Activated T-cell treated with anti-CD3 and anti-CD28 coated beads for 1 hour (primary cell): ENCODE measurements around the gene SPINK1.
"Not testable (repeated sequence)": the region's sequence is repeated elsewhere in the genome, so short reads cannot be mapped to it uniquely, and the experiment has no call there.

Experiments used
- DNase-seq: peaks from one replicate; pipeline ENCODE4 v3.0.0-alpha.2; 2020; ENCODE audit warnings: low read depth

SPINK1 gene, protein sequence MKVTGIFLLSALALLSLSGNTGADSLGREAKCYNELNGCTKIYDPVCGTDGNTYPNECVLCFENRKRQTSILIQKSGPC

DNA sequence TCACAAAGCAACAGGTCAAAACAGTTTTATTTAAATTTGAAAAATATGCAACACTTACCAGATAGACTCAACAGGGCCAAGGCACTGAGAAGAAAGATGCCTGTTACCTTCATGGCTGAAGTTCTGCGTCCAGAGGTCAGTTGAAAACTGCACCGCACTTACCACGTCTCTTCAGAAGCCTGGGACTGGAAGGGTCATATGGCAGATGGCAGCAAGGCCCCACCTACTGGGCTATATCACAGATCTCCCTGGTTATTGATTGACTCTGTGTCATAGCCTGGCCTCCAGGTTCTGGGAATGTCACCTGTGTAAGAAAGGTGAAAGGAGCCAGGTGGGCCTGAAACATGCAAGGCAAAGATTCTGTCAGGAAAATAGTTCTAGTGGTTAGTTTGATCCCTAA, at the start of gene SPINK1:
Gene SPINK1, minus strand, starts transcription at position 207 of the 400 bp plus-strand sequence. Its CDS starts 94 bp downstream, at position 113.
- DNase-seq = no peak

DNA sequence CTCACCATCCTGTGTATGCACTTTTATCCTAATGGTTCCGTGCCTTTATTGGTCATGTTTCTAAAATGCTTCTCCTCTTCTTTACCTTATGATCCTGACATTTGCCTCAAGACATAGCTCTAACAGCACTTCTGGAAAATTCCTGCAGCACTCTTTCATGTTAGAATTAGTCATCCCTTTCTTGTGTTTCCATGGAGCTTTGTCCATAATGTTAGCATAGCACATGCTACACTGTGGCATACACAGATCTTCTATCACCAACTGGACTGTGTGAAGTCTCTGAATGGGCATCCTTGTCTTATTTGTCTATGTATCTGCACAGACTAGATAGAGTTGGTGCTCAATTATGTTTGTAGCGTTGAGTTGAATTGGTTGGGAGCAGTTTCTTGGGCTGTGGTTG, 49.0 kb upstream of the SPINK1 start:
- no peak for DNase-seq

DNA sequence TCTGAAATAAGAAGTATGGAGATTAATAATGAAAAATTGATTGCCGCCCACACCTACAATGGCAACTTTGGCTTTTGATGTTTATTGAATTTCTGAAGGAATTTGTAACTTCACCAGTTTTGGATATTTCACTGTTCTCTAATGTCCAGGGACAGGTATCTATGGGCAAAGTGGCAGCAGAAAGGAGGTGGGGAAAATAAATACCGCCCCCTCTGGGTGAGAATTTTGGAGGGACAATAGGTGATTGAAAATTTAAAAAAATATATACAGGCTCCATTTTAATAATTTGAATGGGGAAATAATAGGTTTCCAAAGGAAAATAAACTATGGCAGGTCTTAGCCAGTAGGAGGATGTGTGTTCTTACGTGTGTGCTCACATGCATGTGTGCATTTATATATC, 48.3 kb upstream of the SPINK1 start:
- no peak for DNase-seq

DNA sequence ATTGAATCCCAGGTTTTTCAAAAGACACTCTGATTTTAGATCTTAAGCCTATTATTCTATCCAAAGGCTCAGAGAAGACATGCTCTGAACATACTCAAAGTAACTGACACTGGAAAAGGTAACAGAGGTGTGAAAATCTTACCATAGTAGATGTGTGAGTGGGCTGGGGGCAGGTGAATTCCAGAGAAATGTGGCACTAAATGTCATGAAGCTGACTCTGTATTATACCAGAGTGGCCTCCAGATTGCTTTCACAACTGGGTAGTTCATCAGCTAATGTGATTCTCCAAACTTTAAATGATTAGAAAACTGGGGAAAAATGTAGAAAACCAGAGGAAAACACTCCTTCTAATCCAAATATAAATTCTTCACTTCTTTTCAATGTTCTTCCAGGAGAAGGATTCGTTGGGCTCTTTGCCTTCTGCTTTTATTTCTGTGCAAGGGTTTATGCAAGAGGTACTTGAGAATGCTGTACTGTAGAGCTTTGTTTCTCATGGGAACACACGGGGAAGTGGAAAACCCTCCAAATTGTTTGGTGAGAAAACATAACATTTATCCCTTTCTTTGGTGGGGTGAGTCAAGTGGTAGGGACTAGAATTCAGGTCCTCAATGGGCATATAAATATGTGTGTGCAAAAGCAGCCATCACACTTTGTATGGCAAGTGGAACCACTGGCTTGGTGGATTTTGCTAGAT, 46.7 kb upstream of the SPINK1 start, which contains the start of gene SCGB3A2:
Gene SCGB3A2, plus strand, starts transcription at position 646 of the 694 bp plus-strand sequence. CDS start 93 bp downstream, outside the sequence.
- no peak for DNase-seq

DNA sequence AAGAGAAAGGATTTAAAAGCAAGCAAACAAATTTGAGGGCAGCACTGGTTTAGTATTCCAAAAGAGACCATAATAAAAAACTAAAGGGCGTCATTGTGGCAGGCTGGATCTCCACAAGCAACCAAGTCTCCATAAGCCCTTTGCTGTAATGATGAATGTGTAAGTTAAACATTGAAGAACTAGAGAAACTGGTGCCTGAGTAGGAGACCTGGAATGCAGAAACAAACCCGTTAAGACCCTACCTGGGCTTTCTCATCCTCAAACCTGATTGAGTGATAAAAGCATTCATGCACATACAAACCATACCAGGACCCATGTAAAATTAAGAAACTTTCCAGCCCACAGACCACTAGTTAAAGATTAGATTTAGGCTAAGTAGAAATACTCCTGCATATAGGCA, 45.2 kb upstream of the SPINK1 start:
- DNase-seq = no peak

DNA sequence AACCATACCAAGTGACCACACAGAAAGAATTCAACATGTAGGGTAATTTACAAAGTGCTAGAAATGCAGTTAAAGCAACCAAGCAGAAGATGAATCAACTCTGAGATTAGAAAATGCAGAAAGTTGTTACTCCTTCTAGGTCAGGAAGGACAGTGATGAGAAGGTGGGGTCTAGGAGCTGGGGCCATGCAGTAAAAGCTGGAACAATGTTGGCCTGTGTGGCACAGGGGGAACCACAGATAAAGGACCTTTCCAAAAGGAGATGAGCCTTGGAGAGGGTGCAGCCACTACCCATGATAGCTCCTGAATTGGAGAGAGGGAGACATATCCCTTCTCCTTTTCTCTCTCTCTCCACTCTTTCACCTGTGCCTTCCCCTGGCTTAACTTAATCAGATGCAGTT, 44.7 kb upstream of the SPINK1 start:
- DNase-seq = no peak

DNA sequence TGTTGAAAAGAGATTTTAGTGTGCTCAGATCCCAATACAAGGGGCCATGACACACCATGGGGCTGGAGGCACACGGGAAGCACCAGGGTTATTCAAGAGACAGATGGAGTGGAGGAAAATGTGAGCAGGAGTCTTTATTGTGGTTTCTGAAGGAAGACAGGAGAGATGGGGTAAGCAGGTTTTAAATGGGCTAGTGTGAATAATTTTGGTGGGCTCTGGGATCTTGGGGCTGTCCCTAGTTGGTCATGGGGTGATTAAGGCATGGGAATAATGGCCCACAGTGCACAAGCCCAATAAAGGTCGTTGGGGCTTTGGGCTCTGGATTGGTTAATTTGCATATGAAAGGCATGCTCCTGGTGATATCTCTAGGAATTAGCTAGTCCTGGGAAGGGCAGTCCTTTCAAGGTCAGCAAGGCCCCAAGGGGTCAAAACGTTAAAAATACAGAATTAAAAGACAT, 43.5 kb upstream of the SPINK1 start:
- no peak for DNase-seq

DNA sequence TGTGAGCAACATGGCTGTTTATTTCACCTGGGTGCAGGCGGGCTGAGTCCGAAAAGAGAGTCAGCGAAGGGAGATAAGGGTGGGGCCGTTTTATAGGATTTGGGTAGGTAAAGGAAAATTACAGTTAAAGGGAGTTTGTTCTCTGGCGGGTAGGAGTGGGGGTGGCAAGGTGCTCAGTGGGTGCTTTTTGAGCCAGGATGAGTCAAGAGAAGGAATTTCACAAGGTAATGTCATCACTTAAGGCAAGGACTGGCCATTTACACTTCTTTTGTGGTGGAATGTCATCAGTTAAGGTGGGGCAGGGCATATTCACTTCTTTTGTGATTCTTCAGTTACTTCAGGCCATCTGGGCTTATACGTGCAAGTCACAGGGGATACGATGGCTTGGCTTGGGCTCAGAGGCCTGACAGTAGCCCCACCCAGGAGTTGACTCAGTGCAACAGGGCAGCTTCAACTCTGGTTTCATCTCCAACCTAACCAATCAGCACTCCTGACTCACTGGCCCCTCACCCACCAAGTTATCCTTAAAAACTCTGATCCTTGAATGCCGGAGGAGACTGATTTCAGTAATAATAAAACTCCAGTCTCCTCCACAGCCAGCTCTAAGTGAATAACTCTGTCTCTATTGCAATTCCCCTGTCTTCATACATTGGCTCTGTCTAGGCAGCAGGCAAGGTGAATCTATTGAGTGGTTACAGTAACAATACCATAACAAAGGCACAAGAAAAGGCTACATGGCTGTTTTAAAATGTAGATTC, 42.8 kb upstream of the SPINK1 start:
- DNase-seq = not testable (repeated sequence)

DNA sequence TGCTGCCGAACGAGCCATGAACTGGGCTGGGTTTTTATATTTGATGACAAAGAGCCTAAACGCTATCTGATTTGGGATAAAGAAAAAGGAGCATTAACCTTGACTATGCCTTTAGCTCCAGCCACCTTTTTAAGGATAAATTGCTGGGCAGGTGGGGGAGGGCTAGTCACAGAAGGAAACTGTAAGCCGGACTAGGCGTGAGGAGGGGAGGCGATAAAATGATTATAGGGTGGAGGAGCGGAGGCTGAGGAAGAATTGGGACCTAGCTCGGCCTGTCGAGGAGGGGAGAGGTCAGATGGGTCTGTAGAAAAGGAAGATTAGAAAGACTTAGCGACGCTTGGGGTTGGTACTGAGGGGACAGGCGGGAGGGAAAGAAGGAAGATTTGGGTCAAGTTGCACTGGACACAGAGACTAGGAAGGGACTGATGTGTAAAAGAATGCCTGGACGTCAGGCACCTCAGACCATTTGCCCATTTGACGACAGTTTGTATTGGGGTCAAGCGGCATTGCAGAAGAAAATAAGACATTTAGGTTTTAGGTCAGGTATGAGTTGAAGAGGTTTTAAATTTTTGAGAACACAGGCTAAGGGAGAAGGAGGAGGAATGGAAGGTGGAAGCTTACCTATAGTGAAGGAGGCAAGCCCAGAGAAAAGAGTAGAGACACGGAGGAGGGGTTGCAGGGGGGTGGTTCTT, 41.4 kb upstream of the SPINK1 start:
- not testable (repeated sequence) for DNase-seq

DNA sequence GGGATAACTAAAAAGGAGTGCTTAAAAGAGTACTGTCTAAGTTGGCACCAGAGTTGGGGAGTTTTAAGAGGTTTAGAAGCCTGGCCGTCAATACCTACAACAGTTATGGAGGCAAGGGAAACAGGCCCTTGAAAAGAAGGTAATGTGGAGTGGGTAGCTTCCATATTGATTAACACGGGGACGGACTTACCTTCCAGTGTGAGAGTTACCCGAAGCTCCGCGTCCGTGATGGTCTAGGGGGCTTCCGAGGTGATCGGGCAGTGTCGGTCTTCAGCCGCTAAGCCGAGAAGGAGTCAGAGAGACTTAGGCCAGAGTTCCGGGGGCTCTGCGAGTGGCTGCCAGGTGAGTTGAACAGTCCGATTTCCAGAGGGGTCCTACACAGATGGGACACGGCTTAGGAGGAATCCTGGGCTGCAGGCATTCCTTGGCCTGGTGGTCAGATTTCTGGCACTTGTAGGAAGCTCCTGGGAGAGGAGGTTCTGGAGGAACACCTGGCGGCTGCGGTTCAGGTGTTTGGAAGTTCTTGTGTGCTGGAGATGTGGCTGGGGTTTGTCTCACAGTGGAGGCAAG, 40.6 kb upstream of the SPINK1 start:
- DNase-seq = not testable (repeated sequence)

DNA sequence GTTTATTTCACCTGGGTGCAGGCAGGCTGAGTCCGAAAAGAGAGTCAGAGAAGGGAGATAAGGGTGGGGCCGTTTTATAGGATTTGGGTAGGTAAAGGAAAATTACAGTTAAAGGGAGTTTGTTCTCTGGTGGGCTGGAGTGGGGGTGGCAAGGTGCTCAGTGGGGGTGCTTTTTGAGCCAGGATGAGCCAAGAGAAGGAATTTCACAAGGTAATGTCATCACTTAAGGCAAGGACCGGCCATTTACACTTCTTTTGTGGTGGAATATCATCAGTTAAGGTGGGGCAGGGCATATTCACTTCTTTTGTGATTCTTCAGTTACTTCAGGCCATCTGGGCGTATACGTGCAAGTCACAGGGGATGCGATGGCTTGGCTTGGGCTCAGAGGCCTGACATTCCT, 38.4 kb upstream of the SPINK1 start:
- not testable (repeated sequence) for DNase-seq

DNA sequence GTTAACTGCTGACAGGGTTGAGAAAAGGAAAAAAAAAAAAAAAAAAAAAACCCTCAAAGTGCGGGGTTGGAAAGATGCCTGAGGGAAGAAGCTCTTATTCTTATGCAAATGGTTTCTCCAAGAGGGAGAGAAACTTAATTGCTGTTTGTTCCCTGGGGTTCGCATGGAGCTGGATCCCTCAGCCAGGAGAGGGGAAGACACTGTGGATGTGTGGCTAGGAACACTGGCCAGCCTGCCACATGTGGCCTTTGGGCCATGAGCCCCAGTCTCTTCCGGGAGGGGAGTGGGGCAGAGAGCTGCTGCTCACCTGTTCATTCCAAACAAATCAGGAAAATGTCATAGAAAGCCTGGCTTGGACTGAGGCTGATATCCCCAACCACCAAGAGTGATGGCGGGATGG, 37.6 kb upstream of the SPINK1 start:
- DNase-seq = no peak

DNA sequence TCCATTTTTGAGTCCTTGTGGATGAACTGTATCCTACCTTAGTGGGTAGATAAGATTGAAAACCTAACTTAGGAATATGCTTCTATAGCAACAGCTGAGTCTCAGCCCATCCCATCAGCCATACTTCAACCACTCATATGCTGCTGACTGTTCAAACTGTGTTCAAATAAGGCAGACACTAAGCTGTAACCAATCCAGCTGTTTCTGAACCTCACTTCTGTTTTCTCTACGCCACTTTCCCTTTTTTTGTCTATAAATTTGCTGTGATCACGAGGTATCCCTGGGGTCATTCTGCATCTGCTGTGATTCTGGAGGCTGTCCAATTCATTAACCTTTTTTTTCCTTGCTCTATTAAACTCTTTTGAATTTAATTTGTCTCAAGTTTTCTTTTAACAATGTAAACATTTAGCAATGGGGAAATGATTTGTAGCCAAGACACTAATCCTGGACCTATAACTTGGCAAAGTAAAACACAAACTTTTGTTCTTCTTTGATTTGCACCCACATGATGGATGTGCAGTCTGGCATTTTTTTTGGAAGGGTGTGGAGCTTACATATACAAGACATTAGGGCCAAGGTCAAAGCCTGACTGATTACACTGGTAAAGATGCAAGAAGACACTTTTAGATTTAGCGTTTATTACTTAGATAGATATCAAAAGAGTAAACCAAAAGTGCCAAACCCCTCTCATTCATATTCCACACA, 32.1 kb upstream of the SPINK1 start:
- no peak for DNase-seq

DNA sequence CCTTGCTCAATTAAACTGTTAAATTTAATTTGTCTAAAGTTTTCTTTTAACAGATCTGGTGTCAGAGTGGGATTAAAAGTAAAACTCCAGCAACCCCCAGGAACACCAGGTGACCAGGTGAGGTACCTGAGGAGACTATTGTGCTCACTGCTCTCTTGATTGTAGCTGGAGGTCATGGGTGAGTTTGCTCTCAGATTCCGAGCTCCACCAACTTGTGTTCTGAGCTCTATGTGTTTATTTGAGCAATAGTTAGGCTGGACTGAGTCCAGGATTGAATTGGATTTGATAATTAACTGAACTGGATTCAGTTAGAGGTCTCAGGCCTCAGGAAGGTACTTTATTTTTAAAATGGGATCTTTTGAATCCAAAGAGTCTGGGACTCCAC, 29.2 kb upstream of the SPINK1 start:
- DNase-seq = no peak

DNA sequence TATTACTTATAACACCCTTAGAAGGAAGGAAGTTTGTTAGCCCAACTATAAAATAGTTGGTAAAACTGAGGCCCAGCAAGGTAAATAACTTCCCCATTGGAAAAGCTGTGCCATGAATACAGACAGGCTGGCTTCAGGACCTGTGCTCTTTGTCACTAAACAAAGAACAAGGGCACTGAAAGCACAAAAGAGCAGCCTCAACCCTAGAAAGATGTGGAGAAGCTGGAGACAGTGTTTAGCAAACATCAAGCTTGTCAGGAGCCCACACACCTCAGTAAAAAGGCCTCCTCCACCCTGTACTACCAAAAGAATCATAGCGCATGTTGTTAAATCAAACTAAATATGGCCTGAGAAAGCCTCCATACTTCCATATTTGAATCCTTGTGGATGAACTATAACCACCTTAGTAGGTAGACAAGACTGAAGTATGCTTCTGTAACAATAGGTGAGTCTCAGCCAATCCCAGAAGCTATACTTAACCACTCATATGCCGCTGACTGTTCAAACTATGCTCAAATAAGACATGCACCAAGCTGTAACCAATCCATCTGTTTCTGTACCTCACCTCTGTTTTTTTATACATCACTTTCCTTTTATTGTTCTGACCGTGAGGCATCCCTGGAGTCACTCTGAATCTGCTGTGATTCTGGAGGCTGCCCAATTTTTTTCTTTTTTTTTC, 28.6 kb upstream of the SPINK1 start:
- DNase-seq = no peak

DNA sequence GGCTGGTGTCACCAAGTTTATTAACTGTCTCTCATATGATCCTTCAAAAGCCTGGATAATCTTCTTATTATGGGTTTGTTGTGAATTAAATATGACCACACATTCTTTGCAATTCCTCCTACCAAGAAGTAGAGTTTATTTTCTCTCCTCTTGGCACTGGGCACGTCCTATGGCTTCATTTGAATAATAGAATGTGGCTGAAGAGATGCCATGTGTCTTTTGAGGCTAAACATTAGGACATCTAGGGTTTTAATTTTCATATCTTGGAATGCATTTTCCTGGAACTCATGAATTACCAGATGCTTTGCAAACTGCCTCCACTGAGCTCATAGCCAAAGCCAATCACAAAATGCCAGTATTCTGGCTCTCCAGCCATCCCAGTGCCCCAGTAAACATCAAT, 27.1 kb upstream of the SPINK1 start:
- no peak for DNase-seq

DNA sequence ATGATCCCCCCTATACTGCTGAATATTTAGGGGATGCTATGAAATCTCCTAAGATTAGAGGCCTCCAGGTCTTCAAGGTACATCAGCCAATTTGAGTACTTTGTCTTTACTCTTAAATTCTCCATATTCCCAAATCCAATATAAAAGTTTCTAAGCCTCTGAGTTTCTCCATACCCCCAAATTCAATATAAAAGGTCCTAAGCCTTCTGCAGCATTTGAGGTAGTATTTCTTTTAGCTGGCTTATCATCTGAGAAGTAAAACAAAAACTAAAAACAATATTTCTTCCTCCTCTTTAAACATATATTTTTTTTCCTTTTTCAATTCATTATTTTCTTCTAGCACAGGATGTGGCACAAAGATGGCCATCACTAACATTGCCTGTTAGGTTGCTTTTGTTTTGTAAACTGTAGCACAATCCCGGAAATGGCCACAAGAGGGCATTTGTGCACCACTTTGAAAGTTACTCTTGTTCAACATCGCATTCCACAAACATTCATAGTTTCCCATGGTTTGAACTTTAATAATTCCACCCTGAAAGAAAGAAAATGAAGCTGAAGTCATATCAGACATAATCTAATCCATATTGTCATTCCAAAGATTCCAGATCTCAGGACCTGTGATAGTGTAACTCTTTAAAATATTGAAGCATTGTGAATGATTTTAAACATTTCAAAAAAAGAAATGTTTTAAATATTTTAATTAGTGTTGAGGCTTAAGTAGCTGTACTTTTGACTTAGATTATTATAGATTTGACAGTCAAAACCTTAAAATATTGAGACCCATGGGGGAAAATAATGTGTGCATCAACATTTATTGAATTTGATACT, 26.0 kb upstream of the SPINK1 start:
- DNase-seq = peak; percentile 2

DNA sequence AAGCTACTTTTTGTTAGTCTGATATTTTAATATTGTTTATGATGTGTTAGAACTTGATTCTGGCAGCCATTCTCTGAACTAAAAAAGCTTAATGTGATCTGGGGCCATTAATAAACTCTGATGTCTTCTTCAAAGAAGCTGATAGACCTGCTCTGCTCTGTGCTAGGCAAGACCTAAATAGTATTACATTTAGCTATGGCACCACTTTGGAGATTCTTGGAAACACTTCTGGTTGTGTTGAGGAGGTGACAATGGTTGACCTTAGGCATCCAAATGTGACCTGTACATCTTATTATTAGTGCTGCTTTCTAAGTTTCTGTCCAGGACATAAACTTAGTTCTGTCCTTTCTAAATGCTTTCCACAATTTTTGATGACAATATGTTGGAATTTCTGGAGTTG, 25.3 kb upstream of the SPINK1 start:
- DNase-seq = no peak

DNA sequence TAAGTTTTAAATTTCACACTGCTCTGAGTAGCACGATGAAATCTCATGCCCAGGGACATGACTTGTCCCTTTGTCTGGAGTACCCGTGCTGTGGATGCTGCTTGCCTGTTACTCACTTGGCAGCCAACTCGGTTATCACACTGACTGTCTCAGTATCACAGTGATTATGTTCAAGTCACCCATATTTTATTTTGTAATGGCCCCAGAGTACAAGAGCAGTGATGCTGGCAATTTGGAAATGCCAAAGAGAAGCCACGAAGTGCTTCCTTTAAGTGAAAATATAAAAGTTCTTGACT, 24.3 kb upstream of the SPINK1 start:
- DNase-seq = no peak
